Measurements from ENCODE around the gene TMEM131. TPM values are rescaled to one million over a fixed set of nuclear protein-coding genes. Genes with fewer than 3 reads are reported as not detected.

Gene TMEM131
- total RNA-seq, 3 donors from 2014 or later: 58.3 to 110 (median 67.7) TPM

- no peaks in the 10 kb centered on the region for H3K4me1 ChIP-seq (ENCODE audit: low read depth)
- intact Hi-C loops (cut with DNase I, micrococcal nuclease): no loop called here
- no peak overlapping the region for H3K4me3 ChIP-seq
- no peaks in the 10 kb centered on the region for H3K36me3 ChIP-seq (ENCODE audit: low read depth)
- TF ChIP-seq, protein P1, sequence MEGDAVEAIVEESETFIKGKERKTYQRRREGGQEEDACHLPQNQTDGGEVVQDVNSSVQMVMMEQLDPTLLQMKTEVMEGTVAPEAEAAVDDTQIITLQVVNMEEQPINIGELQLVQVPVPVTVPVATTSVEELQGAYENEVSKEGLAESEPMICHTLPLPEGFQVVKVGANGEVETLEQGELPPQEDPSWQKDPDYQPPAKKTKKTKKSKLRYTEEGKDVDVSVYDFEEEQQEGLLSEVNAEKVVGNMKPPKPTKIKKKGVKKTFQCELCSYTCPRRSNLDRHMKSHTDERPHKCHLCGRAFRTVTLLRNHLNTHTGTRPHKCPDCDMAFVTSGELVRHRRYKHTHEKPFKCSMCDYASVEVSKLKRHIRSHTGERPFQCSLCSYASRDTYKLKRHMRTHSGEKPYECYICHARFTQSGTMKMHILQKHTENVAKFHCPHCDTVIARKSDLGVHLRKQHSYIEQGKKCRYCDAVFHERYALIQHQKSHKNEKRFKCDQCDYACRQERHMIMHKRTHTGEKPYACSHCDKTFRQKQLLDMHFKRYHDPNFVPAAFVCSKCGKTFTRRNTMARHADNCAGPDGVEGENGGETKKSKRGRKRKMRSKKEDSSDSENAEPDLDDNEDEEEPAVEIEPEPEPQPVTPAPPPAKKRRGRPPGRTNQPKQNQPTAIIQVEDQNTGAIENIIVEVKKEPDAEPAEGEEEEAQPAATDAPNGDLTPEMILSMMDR (IDR thresholded peaks at IDR 0.05): no peak
- peaks cover 5% of the 10 kb centered on the region for H3K9me3 ChIP-seq
- ATAC-seq: no peak
- DNase-seq: no peak
These were observed 264.3 kb downstream of the TMEM131 start for GRCh38 chr2:97731274-97732020.

DNA sequence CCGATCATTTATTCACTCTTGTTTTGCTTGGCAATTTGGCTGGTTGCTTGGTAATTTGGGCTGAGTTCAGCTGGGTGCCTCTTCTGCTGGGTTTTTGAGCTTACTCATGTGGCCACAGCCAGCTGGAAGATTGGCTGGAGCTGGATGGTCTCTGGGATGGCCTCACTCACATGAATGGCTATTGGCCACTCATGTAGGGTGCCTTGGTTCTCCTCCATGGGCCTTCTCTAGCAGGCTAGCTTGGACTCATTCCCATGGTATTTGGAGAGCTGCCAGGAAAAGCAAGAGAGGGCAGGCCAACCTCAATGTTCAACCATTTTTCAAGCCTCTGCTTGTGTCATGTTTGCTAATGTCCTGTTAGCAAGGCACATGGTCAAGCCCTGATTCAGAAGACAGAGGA, 265.5 kb downstream of the TMEM131 start:
- peaks cover 5% of the 10 kb centered on the region for H3K9me3 ChIP-seq
- H3K4me3 ChIP-seq: no peak overlapping the region
- intact Hi-C loops (cut with DNase I, micrococcal nuclease): no loop called here
- no peaks in the 10 kb centered on the region for H3K4me1 ChIP-seq (ENCODE audit: low read depth)
- ATAC-seq (no peak), DNase-seq (no peak)
- TF ChIP-seq, protein P1 (IDR thresholded peaks at IDR 0.05): no peak
- no peaks in the 10 kb centered on the region for H3K36me3 ChIP-seq (ENCODE audit: low read depth)

DNA sequence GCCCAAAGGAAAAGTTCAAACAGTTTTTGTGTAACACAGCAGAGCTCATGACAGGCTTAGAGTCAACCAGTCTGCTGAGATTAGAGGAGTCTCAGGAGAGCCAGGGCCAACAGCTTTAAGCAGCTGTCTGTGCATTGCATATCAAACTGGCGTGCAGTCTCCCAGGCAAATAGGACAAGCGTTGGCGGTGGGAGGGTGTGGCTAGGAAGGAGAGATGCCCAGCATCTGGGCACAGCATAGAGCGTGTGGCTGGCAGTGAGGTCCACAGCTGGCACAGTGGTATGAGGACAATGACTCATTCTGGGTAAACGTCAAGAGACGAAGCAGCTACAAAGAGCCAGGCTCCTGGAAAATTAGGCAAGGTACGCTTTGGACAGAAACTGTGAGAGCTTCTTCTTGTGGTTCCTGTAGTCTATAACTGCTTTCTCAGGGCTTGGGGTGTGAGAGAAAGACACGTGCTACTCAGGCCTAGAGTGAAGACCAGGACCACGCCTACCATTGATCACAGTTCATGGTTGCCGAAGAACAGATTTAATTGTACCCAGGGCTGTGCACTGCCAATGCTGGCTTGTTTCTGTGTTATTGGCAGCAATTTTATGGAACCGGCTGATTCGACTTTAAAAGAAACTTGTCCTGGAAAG, 267.5 kb downstream of the TMEM131 start:
- no peaks in the 10 kb centered on the region for H3K36me3 ChIP-seq (ENCODE audit: low read depth)
- H3K4me1 ChIP-seq (ENCODE audit: low read depth): no peaks in the 10 kb centered on the region
- no peak for DNase-seq
- TF ChIP-seq, protein P1 (IDR thresholded peaks at IDR 0.05): no peak
- intact Hi-C loops (cut with DNase I, micrococcal nuclease): no loop called here
- ATAC-seq: peak; percentile 58
- peaks cover 5% of the 10 kb centered on the region for H3K9me3 ChIP-seq
- H3K4me3 ChIP-seq: no peak overlapping the region

DNA sequence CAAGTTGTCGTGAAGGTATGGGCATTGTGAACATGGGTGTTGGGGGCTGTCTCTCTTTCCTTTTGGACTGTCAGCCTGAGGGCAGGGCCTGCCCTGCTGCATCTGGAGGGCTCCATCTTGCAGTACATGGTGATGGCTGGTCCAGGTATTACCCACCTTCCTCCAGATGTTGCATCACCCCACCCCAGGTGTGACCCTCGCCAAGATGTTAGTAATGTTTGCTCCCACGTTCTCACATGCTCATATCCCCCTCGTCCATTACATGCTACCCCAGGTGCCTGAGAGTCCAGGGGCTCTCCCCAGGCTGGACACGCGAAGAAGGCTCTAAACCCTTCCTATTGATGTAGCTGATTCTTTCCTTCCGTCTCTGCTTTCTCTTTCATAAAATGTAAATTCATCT, 268.5 kb downstream of the TMEM131 start:
- DNase-seq (no peak), ATAC-seq (no peak)

GRCh38 chr2:97726261-97727064, 269.3 kb downstream of the TMEM131 start:
- intact Hi-C loops (cut with DNase I, micrococcal nuclease): no loop called here
- Histone ChIP-seq H3K4me3 (no peak overlapping the region), H3K36me3 (ENCODE audit: low read depth) (no peaks in the 10 kb centered on the region), H3K9me3 (peaks cover 5% of the 10 kb centered on the region), H3K4me1 (ENCODE audit: low read depth) (no peaks in the 10 kb centered on the region)
- TF ChIP-seq, protein P1 (IDR thresholded peaks at IDR 0.05): no peak
- DNase-seq (no peak), ATAC-seq (no peak)

More for the DNA sequence above, 268.5 kb downstream of the TMEM131 start:
- no peaks in the 10 kb centered on the region for H3K36me3 ChIP-seq (ENCODE audit: low read depth)
- H3K4me3 ChIP-seq: no peak overlapping the region
- peaks cover 5% of the 10 kb centered on the region for H3K9me3 ChIP-seq
- intact Hi-C loops (cut with DNase I, micrococcal nuclease): no loop called here
- TF ChIP-seq, protein P1 (IDR thresholded peaks at IDR 0.05): no peak
- H3K4me1 ChIP-seq (ENCODE audit: low read depth): no peaks in the 10 kb centered on the region
